GM19452 (cell line): ENCODE results near the gene MDN1.

ENCODE experiments used
- ATAC-seq: cut with Tn5 transposase; IDR thresholded peaks from one replicate; pipeline ENCODE4 v1.9.1; 2021; ENCODE audit not compliant: unreplicated experiment

The MDN1 gene

DNA sequence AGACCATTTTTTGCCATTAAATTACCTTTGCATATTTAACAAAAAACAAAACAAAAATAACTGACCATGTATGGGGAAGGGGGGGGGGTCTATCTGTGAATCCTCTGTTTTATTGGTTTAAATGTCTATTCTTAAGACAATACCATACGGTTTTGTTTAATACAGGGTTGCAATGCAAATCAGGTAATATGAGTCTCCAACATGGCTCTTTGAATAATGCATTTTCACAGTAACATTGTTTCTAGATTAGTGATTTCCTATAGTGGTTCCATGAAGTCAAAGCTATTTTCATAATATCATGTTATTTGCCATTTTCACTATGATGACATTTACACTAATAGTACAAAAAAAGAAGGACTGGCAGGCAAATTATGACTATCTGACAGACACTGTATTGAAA lies 116.3 kb downstream of the MDN1 start:
- ATAC-seq = no peak

DNA sequence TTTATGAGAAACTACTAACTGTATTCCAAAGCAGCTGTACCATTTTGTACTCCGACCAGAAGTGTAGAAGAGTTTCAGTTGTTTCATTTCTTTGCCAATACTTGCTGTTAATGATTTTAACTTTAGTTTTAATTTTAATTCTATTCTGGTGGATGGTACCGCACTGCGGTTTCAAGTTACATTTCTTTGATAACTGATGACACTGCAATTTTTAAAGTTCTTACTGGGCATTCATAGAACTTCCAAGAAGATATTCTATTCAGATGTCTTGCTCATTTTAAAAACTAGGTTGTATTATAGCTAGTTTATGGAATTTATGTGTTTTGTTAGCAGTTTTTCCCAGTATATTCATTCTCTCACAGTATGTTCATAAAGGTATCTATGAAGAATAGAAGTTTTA lies 117.2 kb downstream of the MDN1 start:
- ATAC-seq = no peak

DNA sequence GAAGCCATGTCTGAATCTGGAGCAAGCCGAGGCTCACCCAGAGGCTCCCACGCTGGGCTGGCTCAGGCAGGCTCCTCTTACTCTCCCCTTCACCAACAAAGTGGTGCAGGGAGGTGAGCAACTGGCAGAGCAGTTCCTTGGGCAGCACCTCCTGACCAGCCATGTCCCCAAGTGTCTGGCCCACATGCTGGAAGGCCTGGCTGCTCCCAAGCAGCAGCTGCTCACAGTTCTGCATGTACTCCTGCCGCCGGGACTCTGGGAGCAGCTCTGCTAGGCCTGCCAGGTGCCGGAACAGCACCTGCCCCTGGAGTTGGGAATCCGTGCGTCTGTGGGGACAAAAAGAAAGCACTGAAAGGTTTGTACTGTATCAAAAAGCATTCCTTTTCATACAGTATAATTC lies 123.9 kb downstream of the MDN1 start:
- ATAC-seq = no peak

- no peak for ATAC-seq
These were observed 125.2 kb downstream of the MDN1 start for GRCh38 chr6:89694428-89694827.

GRCh38 chr6:89693207-89693606 lies 126.4 kb downstream of the MDN1 start:
- no peak for ATAC-seq

DNA sequence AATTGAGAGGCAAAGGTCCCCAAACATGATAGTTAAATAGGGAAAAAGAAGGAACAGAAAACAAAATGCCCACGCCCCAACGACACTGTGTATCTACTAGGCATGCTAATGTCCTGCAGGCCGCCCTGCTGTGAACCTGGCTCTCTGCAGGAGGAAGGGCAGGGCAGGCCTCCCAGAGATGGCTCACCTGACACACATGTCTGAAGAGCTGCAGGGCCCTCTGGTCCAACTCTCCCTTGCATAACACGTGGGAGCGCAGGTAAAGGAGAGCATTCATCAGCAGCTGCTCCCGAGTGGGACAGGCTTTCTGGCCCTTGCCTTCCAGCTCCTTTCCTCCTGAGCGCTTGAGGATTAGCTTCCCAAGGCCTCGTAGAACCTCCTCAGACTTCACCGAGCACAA lies 127.3 kb downstream of the MDN1 start:
- ATAC-seq = no peak

DNA sequence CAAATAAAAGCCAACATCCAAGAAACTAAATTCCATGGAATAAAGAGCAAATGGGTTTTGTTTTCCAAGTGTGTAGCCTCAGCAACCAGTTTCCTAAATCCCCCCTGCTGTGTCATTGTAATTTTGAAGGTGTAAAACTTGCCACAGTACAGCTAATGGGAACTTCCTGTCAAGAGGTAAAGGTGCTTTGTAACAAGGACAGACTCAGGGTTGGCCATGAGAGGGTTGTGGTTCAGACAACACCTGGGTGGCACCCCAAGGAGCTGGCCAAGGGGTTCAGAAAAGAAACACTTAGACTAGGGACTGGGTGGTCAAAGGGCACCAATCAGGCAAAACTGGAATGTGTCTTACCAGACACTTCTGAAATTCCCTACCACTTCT lies 128.7 kb downstream of the MDN1 start:
- no peak for ATAC-seq

- no peak for ATAC-seq
These were observed 129.9 kb downstream of the MDN1 start for GRCh38 chr6:89689732-89690131.

DNA sequence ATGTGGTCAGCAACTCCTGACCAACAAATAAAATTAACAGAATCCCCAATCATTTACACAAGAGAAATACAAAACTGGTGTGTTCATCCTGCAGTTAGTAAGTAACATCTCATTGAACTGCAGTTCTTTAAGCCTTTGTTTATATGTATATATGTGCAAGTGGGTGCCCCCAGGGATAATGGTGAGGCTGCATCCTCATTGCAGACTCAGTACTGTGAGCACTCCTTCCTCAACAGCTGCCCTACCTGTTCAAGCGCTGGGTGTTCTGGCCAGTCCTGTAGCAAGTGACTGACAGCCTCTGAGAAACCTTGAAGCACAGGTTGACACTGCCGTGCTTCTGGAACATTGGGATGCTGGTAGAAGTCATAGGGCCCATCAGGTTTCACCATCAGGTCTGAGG lies 131.3 kb downstream of the MDN1 start:
- no peak for ATAC-seq

DNA sequence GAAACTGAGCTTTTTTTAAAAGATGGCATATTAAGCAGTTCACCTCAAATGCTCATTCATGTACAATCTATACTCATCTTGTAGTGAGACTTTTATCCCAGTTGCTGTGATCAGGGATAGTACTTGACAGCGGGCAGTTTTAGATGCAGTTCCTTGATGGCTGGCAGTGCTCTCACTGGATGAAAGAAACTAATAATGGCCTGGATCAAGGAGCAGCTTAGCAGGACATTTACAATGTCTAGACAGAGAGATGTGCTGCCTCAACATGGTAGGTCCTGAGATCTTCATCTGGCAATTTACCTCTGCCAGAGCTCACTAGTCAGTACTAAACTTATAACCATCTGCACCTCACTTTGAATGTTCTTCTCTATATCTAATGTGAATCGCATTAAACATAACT lies 134.3 kb downstream of the MDN1 start:
- no peak for ATAC-seq

GRCh38 chr6:89682991-89683390 lies 136.6 kb downstream of the MDN1 start:
- no peak for ATAC-seq

DNA sequence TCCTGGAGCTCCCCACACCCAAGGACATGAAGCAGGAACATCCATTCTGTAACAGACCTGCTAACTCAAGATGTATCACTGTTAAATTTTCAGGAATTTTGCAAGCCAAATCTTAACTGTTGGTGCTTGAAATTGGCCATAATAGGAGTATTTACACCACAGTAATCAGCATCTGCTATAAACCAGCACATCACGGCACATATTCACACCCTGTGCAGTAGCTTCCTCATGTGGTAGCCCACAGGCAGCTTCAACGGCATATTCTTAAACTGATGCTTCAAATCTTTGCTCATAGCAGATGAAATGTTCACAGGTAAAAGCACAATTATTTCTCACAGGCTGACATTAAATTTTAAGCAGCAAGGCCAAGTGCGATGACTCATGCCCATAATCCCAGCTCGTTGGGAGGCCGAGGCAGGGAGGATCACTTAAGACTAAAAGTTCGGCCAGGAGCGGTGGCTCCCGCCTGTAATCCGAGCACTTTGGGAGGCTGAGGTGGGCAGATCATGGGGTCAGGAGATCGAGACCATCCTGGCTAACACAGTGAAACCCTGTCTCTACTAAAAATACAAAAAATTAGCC lies 137.5 kb downstream of the MDN1 start:
- no peak for ATAC-seq

- ATAC-seq = no peak
These were observed 139.0 kb downstream of the MDN1 start for GRCh38 chr6:89680551-89680950.

- no peak for ATAC-seq
These were observed 139.4 kb downstream of the MDN1 start for GRCh38 chr6:89680150-89680549.

GRCh38 chr6:89679215-89680120 lies 140.1 kb downstream of the MDN1 start:
- no peak for ATAC-seq

GRCh38 chr6:89678531-89678930 lies 141.1 kb downstream of the MDN1 start:
- no peak for ATAC-seq

DNA sequence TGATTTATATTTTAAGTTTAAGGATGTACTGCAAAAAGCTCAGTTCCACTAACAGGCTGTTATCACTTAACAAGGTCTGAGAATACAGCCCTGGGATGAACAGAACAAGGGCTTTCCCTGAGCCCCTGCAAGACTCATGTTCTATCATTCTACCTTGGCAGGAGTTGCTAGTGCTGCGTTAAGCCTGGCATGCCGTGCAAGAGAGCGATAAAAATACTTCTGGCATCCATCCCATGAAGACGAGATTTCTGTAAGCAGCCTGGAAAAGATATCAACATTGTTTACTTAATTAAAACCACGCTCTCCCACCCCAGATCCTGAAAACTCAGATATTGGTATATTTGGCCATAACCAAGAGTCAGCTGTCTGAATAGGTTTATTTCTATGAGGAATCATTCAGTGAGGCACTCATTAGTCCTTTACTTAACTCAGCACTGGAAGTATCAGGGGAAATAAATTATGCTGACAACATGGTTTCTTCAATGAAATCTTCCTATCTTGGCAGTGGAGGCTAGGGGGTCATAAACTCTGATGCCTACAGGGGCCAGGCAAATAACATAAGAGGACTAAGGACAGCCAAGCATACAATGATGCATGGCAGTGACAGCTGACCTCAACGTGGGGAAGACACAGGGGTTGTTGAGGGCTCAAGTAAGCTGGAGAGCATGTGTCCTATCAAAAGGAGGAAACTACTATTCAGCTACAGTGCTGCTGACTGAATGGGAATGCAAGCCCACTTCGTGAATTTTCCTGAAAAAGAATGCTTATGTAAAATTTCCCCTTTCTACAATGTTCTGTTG lies 143.4 kb downstream of the MDN1 start:
- no peak for ATAC-seq

DNA sequence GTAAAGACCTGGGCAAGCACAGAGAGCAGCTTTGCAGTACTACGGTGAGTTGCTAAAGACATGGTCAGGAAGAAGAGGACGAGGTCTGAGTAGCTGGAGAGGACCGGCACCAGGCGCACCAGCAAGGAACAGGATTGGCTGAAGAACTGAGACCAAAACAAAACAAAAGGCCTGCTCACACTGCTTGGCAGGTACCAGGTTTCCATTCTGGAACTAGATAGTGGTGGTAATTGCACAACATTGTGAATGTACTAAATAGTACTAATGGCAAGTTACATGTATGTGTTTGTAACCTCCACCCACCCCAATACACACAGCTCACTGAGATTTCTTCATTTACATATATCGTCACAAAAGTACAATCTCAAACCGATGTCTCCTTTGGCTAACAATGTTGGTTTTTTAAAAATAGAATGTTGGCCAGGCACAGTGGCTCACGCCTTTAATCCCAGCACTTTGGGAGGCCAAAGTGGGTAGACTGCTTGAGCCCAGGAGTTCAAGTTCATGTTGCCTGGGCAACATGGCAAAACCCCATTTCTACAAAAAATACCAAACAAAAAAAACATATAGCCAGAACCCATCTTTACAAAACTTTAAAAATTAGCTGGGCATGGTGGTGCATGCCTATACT lies 148.5 kb downstream of the MDN1 start:
- no peak for ATAC-seq

- no peak for ATAC-seq
These were observed 150.6 kb downstream of the MDN1 start for GRCh38 chr6:89669002-89669401.

- no peak for ATAC-seq
These were observed 151.6 kb downstream of the MDN1 start for GRCh38 chr6:89667872-89668556.
